GM21717 (cell line): ENCODE data around the gene RERE.

Experiments used
- ATAC-seq: cut with Tn5 transposase; IDR thresholded peaks from one replicate; pipeline ENCODE4 v1.9.1; 2021; ENCODE audit warnings: mild to moderate bottlenecking, moderate library complexity; ENCODE audit not compliant: unreplicated experiment

RERE gene

DNA sequence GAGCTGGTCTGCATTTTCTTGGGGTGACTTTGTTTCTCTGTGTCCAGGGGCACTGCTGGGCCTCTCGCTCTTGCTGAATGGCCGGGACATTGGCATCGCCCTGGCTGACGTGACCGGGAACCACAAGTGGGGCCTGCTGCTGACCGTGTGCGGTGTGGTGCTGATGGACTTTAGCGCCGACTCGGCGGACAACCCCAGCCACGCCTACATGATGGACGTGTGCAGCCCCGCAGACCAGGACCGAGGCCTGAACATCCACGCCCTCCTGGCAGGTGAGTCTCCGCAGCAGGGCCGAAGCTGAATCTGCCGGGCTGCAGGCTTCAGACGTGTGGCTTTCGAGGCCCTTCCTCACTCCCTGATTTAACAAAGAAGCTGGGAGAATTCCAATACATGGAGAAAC is 491.7 kb downstream of the RERE start:
- no peak for ATAC-seq

DNA sequence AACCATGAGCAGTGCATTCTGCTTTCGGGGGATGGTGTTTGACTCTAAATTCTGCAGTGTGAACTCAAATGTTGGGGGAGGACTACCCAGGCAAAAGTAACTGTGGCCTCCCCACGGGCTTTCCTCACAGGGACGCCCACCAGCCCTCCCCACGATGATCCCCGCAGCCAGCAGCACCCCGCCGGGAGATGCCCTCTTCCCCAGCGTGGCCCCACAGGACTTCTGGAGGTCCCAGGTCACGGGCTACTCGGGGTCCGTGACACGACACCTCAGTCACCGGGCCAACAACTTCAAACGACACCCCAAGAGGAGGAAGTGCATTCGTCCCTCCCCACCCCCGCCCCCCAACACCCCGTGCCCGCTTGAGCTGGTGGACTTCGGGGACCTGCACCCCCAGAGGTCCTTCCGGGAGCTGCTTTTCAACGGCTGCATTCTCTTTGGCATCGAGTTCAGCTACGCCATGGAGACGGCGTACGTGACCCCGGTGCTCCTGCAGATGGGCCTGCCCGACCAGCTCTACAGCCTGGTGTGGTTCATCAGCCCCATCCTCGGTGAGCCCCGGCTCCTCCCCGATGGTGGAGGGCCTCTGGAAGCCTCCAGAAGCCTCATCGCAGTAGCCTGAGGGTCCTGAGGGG is 493.1 kb downstream of the RERE start:
- ATAC-seq = no peak

DNA sequence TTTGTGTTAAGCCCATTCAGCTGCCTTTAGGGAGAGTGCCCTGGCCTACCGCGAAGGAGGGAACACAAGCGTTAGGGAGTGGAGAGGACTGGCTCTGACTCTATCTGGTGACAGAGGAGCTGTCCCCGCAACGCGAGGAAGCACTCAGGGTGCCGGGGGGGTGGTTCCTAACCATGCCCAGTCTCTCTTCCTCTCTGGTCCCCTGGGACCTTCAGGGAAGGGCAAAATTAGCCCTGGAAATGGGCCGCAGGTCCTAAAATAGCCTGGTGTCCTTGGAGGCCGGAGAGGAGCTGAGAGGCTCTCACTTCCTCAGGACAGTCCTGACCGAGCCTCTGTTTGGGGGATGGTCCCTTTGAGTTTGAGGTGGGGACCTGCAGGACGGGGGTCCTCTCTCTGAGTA is 493.7 kb downstream of the RERE start:
- no peak for ATAC-seq

DNA sequence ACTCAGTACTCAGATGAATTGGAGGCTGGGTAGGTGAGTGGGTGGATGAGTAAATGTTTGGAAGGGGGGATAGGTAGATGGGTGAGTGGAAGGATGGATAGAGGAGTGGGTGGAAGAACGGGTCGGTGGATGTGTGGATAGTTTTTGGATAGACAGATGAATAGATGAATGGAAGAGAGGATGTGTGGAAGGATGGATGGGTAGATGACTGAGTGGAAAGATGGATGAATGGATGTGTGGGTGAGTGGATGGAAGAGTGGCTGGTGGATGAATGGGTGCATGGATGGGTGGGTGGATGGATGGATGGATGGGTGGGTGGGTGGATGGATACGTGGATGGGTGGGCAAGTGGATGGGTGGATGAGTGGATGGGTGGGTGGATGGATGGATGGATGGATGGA is 495.8 kb downstream of the RERE start:
- ATAC-seq = no peak

DNA sequence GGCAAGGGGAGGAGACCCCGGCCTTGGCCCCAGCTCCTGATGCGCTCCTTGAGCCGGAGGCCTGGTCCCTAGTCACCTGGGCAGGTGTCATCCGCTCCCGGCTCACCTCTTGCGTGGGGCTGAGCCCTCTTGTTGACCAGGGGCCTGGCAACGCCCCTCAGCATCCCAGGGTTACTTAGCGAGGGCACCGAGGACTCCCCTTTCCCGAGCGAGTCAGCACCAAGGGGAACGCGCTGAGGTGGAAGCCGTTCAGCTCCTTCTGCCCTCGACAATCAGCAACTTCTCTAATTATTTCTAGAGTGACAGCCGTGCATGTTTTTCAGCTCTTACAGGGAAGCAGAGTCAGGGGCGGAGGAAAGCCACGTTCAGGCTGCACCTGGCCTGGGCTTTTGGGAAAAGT is 499.0 kb downstream of the RERE start:
- no peak for ATAC-seq

DNA sequence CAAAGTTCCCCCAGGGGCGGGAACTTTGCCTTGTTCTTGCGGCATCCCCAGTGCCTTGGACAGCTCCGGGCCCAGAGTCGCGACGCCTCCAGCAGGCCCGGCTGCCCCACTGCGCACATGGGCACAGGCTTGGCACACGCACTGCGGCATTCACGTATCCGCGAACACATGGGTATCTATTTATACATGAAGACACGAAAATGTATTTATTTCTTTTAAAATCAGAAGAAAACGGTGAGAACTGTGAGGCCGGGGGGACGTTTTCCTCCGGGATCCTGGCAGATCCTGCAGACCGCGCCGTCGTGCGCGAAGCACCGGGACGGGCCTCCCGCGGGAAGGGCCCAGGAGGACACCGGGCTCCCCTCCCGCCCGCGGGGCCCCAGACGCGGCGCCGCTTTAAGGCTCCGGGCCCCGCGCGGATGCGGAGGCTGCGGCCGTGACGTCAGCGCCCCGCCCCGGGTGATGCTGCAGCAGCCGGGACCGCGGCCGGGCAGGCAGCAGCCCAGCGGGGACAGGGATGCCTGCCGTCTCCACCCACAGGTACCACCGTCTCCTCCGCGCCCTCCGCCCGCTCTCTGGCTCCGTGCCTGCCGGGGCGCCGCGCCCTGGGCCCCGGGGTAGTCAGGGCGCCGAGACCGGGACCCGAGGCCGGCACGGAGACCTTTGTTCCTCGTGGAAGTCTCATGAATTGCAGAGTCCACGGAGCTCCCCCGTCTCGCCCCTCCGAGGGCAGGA is 499.6 kb downstream of the RERE start, which contains the start of gene SLC45A1:
SLC45A1 (plus strand) TSS at position 468 of the 735 bp plus-strand sequence. CDS start 6,216 bp downstream, outside the sequence.
- ATAC-seq = no peak

DNA sequence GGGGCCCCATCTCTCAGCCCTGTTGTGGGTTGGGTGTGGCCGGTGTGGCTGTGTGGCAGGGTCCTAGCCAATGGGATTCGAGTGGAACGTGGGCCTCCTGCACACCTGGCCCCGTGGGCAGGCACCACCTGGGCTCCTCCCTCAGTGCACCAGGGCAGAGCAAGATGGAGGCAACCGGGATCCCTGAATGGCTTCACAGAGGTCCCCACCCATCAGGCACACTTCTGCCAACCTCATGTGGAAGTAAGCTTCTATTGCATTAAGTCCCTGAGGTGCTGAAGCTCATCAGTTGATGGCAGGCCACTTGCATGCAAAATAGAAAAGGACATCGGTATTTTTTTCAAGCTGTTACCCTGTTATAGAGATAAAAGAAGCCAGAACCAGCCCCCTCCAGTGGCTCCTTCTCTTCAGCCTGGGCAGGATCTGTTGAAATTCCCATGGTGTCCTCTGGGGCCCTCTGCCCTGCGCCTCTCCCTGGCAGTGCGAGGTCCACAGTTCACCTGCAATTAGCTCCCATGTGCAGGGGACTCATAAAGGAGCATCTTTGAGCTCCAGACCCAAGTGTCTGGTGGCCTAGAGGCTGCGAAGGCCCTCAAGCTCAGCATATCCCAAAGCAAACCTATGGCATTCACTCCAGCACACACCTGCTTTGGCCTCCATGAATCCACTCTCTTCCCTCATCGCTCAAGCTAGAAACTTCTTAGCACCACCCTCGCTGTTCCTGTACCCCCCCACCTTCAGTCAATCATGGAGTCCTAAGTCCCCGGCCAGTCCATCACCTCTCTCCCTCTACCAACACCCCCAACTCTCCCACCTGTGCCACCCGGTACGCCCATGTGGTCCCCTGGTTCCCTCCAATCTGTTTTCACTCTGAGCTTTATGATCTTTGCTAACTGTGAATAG is 501.6 kb downstream of the RERE start:
- no peak for ATAC-seq

DNA sequence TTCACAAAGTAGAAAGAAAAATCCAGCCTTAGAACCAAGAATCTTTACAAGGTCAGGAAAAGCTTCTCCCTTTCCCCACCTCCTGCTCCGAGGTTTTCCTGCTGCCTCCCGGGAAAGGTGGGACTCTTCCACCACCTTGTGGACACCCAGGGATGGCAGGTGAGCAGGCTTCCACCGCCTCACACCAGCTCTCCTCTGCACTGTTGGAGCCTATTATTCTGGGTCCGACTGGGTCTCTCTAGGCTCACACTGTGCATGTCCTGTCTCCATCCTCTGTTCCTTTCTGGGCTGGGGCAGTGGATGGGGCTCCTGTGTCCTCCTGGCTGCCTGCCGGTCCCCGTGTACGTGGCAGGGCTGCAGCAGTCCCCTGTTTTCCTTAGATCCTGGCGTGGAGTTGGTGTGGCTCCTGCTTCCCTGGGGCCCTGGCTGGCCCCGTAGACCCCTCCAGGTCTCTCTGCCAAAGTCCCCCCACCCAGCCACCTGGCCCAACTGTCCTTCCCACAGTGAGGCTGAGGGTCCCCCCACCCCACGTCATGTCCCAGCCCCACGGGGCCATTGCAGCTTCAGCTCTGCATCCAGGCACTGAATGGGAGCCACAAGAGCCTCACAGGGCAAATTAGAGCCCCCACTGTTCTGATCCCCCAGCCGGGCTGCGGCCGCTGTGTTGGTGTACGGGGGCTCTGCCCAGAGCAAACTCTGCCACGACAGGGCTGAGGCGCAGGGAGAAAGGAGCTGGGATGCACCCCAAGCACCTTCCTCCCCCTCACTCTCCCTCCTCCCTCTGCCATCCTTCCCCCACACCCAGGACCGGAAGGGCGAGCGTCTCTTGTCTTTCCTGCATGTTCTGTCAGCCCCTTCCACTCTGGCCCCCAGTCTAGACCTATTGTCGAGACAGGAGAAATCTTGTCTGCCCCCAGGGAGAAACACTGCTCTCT is 502.8 kb downstream of the RERE start:
- no peak for ATAC-seq

DNA sequence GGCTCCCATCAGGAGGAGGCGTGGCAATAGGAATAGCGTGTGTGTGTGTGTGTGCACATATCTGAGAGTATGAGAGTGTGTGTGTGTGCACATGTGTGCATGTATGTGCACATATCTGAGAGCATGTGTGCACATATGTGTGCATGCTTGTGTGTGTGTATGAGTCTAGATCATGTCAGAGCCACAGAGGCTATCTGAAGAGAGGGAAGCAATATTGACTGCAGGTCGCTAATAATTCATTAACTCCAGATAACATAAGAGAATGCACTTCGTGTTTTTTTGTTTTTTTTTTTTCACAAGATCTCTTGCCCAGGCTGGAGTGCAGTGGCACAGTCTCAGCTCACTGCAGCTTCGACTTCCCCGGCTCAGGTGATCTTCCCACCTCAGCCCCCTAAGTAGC is 504.2 kb downstream of the RERE start:
- ATAC-seq = no peak

DNA sequence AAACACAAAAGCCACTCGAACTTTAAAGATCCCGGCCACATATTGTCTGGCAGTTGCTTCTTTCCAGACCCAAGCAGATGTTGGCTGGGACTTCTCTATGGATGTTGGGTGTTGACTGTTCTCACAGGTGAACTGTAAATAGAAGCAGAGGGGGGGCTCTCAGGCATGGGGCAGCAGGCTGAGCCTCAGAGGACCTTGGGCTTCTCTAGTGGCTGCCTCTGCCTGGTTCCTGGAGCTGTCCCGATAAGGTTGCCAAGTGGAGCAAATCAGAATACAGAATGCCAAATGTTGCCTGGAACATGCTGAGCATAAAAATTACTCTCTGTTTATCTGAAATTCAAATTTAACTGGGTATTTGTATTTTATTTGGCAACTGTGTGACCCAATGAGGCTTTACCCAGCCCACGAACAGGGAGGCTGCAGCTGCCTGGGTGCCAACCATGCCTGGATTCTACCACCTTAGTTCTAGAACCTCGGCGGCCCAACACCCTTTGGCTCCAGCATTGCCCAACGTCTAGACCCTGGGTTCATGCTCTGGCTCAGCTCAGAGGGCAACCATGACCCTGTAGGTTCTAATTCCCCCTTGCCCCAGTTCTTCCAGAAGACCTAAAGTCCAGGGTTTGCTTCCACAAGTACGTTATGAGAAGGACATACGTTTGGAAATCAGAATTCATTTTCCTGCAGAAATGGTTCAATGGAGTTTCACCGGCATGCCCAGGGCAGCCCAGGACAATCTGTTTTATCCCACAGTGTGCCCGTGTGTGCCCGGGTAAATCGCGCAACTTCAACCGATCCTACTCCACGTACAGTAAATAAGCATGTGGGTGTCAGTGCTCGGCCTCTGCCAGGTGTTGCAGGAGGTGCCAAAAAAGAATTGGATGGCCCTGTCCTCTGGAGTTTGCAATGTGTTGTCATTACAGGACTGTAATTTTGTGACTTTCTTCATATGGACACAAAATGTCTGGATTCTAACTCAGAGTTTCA is 504.9 kb downstream of the RERE start:
- no peak for ATAC-seq

DNA sequence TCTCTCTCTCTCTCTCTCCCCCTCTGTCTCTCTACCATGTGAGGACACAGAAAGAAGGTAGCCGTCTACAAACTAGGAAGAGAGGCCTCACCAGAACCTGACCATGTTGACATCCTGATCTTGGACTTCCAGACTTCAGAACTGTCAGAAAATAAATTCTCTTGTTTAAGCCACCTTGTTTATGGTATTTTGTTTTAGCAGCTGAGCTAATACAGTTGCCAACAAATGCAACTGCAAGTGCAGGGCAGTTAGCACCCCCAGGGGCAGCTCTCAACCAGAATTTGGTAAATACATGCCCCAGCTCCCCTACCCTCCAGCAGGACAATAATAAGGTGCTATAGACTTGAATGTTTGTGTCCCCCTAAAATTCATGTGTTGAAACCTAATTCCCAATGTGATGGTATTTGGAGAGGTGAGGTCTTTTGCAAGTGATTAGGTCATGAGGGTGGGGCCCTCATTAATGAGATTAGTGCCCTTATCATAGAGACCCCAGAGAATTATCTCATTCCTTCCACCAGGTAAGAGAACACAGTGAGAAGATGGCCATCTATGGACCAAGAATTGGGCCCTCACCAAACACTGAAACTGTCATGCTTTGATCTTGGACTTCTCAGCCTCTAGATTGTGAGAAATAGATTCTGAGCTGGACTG is 506.2 kb downstream of the RERE start:
- no peak for ATAC-seq

DNA sequence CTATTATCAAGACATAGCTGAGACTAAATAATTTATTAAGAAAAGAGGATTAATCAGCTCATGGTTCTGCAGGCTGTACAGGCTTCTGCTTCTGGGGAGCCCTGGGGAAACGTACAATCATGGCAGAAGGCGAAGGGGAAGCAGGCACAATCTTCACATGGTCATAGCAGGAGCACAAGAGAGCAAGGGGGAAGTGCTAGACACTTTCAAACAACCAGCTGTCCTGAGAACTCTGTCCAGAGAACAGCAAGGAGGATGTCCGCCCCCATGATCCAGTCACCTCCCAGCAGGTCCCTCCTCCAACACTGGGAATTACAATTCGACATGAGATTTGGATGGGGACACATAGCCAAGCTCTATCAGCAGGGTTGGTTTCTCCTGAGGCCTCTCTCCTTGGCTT is 509.8 kb downstream of the RERE start:
- no peak for ATAC-seq

DNA sequence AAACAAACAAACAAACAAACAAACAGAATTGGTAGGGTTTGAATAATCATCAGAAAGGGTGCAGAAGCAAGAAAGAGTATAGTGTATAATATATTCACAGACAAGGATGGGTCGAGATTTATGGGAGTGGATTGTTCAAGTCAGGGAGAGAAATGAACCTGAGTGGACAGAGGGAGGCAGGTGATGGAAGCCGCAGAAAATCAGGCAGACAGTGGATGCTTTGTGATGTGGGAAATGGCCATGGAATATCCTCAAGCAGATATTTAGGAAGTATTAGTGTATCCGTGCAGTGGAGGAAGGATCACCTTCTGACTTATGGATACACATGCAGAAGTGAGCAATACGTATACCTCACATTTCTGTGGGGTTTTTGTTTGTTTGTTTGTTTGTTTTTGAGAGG is 513.6 kb downstream of the RERE start:
- no peak for ATAC-seq

DNA sequence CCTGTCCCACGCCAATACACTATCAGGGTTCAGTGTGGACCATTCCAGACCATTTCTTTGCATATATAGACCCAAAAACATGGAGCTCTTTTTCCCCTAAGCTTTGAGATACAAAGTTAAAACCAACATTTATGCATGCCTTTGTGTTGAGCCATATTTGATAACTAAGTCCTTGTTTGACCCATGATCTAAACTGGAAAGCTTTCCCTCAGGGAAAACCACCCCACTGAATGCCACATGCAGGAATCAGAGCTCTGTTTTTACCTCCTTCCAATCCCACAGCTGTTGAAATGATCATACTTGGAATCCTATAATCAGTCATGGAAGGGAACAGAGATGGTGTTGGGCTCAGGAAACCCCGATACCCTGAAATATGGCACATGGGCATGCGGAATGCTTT is 514.3 kb downstream of the RERE start:
- ATAC-seq = no peak
